Measurements from ENCODE around the gene SPTBN2.
A peak's percentile ranks its signal among the peaks of the same experiment; 100 is the strongest.

Gene SPTBN2

GRCh38 chr11:66691311-66691980, 37.6 kb downstream of the SPTBN2 start:
- no peak overlapping the region for H3K4me3 ChIP-seq (ENCODE audit: low read length)
- no peak for DNase-seq (ENCODE audit: low read depth)
- TF ChIP-seq CTCF (IDR thresholded peaks at IDR 0.05; ENCODE audit: insufficient read depth, low read depth, low read length, missing control alignments), result no peak

GRCh38 chr11:66689661-66690590, 39.1 kb downstream of the SPTBN2 start:
- no peak overlapping the region for H3K4me3 ChIP-seq (ENCODE audit: low read length)
- DNase-seq (ENCODE audit: low read depth), result no peak
- TF ChIP-seq CTCF (IDR thresholded peaks at IDR 0.05; ENCODE audit: insufficient read depth, low read depth, low read length, missing control alignments), result no peak

- H3K4me3 ChIP-seq (ENCODE audit: low read length), result no peak overlapping the region
- no peak for DNase-seq (ENCODE audit: low read depth)
- no peak for TF ChIP-seq CTCF (IDR thresholded peaks at IDR 0.05; ENCODE audit: insufficient read depth, low read depth, low read length, missing control alignments)
Measured at GRCh38 chr11:66688561-66689534, 40.2 kb downstream of the SPTBN2 start.

GRCh38 chr11:66687831-66688281, 41.2 kb downstream of the SPTBN2 start:
- H3K4me3 ChIP-seq (ENCODE audit: low read length), result no peak overlapping the region
- TF ChIP-seq CTCF (IDR thresholded peaks at IDR 0.05; ENCODE audit: insufficient read depth, low read depth, low read length, missing control alignments), result no peak
- DNase-seq (ENCODE audit: low read depth), result no peak

GRCh38 chr11:66686801-66687750, 41.9 kb downstream of the SPTBN2 start:
- no peak overlapping the region for H3K4me3 ChIP-seq (ENCODE audit: low read length)
- TF ChIP-seq CTCF (IDR thresholded peaks at IDR 0.05; ENCODE audit: insufficient read depth, low read depth, low read length, missing control alignments), result peak; percentile 44
- peak; percentile 96 for DNase-seq (ENCODE audit: low read depth)
